DMS53 treated with DMSO at 0.1 percent for 48 hours (cell line): Measurements from ENCODE around the gene ZNF439.
"Not testable (repeated sequence)": the region's sequence is repeated elsewhere in the genome, so short reads cannot be mapped to it uniquely, and the experiment has no call there.

Experiments used
- DNase-seq: peaks from one replicate; lab custom pipeline; 2025; ENCODE audit not compliant: unreplicated experiment; lab: John Stamatoyannopoulos, UW

Gene ZNF439

GRCh38 chr19:11848594-11849469 is at the start of gene ZNF439:
ZNF439 (plus strand) TSS chr19:11848726; CDS start chr19:11848868, 142 bp downstream.
- peak; percentile 77 for DNase-seq

DNA sequence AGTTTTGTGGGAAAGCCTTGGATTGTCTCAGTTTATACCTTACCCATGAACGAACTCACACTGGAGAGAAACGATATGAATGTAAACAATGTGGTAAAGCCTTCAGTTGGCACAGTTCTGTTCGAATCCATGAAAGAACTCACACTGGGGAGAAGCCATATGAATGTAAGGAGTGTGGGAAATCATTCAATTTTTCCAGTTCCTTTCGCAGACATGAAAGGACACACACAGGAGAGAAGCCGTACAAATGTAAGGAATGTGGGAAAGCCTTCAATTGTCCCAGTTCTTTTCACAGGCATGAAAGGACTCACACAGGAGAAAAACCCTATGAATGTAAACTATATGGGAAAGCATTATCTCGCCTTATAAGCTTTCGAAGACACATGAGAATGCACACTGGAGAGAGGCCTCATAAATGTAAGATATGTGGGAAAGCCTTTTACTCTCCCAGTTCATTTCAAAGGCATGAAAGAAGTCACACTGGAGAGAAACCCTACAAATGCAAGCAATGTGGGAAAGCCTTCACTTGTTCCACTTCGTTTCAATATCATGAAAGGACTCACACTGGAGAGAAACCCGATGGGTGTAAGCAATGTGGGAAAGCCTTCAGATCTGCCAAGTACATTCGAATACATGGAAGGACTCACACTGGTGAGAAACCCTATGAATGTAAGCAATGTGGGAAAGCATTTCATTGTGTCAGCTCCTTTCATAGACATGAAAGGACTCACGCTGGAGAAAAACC is 42.0 kb upstream of the ZNF439 start:
- DNase-seq = no peak

DNA sequence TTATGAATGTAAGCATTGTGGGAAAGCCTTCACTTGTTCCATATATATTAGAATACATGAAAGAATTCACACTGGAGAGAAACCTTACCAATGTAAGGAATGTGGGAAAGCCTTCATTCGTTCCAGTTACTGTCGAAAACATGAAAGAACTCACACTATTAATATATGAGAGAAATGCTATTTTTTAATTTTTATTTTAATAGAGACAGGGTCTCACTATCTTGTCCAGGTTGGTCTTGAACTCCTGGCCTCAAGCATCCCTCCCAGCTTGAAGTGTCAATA is 41.5 kb upstream of the ZNF439 start:
- no peak for DNase-seq

DNA sequence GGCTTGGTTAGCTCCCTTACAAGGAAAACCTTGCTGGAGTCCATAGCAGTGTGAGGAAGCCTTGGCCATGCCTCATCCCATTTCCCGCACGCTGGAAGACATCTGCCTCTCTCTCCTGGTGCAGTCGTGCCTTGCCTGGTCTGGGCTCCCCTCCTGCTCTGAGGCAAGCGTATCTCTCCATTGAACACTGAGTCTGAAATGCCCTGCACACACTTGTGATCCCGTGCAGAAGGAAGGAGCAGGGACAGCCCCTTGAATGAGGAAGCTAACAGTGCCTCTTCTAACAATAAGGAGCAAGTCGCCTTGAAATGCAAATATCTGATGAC is 34.9 kb upstream of the ZNF439 start:
- no peak for DNase-seq

DNA sequence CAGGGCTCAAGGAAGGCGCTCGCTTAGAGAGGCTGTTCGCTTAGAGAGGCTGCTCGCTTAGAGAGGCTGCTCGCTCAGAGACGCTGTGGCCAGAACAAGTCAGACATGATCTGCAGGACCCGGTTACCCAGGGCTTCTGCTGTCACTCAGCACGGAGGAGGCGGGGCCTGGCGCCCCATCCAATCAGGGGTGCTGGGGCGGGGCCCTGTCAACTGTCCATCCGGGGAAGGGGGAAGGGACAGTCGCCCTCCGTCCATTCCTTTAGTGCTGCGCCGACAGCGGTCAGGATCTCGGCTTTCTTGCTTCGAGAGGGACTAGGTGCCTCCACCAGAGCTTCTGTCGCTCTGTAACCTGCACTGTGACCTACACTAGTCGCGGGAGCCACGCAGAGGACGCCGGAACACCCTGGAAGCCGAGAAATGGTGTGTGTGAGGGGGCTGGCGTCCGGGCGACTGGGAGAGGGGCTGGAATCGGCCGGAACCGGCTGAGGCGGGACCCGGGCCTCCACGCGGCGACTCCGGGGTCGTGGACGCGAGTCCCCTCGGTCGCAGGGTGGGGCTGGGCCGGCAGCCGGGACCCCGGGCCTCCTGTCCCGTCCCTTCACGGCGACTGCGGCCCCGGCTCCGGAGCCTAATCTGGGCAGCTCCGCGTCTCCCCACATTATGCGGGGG is 34.4 kb upstream of the ZNF439 start, which contains the start of gene ZNF440:
TSS of gene ZNF440 (plus strand) at position 245 of the 671 bp plus-strand sequence. CDS start at position 420, 175 bp downstream.
- peak; percentile 88 for DNase-seq

DNA sequence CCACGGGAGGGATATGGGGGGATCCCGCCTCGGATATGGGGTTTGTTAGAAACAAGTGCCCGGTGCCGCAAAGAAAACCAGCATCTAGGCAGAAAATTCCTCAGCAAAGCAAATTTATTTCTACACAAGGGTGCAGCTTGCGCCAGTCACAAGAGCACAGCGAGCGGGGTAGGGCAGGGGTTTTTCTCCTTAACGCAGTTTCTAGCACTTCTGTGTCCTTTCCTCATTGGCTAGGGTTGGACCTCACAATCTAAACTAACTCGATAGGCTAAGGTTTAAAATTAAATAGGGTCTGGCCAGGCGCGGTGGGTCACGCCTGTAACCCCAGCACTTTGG is 33.9 kb upstream of the ZNF439 start:
- no peak for DNase-seq

DNA sequence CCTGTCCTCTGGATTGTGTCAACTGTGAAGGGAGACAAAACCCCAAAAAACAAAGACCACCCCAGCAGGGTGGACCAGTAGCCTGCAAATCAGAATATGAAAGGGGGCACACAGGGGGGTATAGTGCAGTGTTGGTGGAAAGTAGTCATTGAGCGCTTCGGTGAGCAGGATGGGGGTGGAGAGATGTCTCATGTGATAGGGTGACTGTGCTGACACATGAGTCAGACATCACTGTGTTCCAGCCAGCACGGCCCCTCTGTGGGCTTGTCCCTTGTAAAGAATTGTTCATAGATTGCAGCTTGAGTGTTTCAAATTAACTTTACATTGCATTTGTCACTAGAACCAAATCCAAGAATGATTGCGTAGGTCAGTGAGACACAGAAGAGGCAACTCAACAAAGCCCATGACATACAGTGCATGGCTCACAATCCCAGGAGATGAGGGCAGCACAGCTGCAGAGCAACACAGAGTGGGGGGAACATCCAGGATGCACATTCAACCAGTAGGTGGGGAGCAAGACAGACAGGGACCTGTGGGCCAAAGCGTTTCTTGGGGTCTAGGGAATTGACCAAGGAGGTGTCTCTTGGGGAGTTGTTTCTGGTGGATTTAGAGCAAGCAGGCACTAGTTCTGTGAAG is 26.9 kb upstream of the ZNF439 start:
- no peak for DNase-seq

- DNase-seq = not testable (repeated sequence)
Observed at GRCh38 chr19:11828957-11829876, 19.3 kb upstream of the ZNF439 start.

DNA sequence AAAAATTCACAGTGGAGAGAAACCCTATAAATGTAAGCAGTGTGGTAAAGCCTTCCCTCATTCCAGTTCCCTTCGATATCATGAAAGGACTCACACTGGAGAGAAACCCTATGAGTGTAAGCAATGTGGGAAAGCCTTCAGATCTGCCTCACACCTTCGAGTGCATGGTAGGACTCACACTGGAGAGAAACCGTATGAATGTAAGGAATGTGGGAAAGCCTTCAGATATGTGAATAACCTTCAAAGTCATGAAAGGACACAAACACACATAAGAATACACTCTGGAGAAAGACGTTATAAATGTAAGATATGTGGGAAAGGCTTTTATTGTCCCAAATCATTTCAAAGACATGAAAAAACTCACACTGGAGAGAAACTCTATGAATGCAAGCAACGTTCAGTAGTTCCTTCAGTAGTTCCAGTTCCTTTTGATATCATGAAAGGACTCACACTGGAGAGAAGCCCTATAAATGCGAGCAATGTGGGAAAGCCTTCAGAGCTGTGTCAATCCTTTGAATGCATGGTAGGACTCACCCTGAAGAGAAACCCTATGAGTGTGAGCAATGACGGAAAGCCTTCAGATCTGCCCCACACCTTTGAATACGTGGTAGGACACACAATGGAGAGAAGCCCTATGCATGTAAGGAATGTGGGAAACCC is 16.1 kb upstream of the ZNF439 start:
- no peak for DNase-seq

GRCh38 chr19:11833541-11833940 is 15.0 kb upstream of the ZNF439 start:
- no peak for DNase-seq

DNA sequence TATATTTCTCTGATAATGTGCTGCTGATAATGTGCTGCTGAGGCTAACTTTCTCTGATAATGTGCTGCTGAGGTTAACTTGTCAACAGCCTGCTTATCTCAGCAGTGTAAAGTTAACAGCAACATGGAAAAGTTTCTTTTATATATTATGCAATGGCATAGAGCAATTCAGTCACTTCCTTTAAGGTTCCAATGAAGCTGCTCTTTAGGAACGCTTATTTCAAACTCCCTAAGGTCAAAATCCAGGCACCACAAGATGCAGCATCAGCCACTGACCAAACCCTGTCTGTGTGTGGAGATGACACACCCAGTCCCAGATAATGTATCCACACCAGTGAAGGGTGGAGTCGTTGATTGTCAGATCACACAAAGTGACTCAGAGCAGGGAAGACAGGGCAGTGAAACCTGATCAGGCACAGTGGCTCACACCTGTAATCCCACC is 12.9 kb upstream of the ZNF439 start:
- DNase-seq = not testable (repeated sequence)

DNA sequence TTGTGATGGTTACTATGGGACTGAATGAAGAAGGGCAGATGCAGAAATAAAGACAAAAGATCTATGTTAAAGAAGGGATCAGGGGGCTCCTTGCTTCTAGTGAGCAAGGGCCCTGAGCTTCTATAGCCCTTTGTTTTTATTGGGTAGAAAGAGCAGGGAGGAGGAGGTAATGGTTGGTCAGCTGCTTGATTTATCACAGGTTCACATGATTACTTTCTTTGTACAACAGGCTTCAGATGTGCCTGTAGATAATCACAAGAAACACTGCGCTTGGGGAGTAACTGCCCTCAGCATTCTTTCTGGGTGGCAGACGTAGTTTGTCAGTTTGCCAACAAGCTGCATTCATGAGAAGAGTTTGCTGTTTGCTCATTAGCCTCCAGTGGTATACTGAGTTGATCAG is 4.8 kb upstream of the ZNF439 start:
- DNase-seq = no peak

GRCh38 chr19:11847615-11848014 is 911 bp upstream of the ZNF439 start:
- DNase-seq = not testable (repeated sequence)

GRCh38 chr19:11848200-11848593 is 329 bp upstream of the ZNF439 start:
- no peak for DNase-seq

GRCh38 chr19:11850289-11850688 is 1.8 kb downstream of the ZNF439 start:
- DNase-seq = not testable (repeated sequence)

- DNase-seq = no peak
Observed at GRCh38 chr19:11853358-11853757, 4.8 kb downstream of the ZNF439 start.

DNA sequence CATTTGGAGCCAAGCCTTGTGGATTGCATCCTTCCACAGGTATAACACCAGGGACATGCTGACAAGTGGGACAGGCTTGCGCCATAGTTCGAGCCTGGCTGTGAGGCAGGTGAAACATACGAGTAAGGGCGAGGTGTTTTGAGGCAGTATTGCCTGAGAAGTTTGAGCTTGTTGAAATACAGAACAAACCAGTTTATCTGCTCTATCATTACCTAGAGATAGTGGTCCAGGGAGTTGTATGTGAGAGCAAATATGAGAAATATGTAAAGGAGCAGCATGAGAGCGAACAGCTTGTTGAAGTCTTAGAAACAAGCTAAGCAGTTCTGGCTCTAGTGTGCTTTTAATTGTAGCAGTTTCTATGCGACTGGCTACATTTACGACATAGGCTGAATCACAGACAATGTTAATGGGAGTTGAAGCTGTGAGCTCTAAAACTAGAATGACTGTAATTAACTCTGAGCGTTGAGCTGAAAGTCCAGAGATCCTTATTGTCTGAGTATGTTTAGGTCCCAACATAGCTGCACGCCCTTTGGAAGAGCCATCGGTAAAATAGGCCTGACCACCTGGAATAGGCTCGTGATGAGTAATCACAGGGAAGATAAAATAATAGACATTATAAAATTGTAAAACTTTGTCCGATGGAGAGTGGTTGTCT is 8.2 kb downstream of the ZNF439 start:
- DNase-seq = no peak

DNA sequence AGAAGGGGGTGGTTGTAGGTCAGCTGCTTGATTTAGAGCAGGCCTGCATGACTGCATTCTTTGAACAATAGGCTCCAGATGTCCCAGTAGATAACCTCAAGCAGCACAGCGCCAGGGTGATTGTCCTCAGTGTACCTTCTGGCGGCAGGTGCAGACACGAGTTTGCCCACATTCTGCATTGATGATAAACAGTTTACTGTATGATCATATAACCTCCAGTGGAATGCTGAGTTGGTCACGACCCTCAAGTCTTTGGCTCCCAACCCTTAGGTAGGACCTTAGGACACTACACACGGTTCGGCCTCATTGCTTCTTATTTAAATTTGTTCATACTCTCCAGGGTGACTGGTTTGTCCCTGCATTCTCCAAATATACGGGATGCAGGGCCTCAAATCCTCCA is 12.2 kb downstream of the ZNF439 start:
- no peak for DNase-seq

DNA sequence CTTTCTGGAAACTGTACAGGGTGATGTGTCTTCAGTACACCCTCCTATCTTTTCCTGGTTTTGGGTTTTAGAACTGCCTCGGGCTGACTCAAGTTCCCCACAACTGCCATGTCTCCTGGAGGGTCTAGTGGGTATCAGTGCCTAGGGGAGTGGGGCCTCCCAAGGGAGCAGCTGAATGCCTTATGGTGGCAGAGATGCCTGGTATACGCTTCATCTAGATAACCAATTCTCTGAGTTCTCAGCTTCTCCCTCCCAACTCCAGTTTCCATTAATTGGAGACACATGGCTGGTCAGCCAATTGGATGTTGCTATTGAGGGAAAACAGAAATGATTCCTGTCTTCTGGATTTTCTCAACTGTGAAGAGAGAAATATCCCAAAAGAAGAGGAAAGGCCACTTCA is 12.8 kb downstream of the ZNF439 start:
- no peak for DNase-seq
